Endothelial cell (in vitro differentiated cells): ENCODE measurements around the gene FGGY. TPM values are rescaled to one million over a fixed set of nuclear protein-coding genes. Genes with fewer than 3 reads are reported as not detected.

Experiments used
- DNase-seq: peaks from one replicate; pipeline ENCODE4 v3.0.0; 2021; ENCODE audit warnings: low spot score
- H3K27ac Mint-ChIP-seq: one replicate; pipeline ENCODE4 v1.8.0; 2021; ENCODE audit warnings: mixed read lengths, inconsistent platforms; ENCODE audit not compliant: unreplicated experiment
- H3K27me3 Mint-ChIP-seq: one replicate; pipeline ENCODE4 v1.8.0; 2021; ENCODE audit warnings: mild to moderate bottlenecking, moderate library complexity, mixed read lengths, inconsistent platforms; ENCODE audit not compliant: unreplicated experiment
- H3K36me3 Mint-ChIP-seq: one replicate; pipeline ENCODE4 v1.8.0; 2021; ENCODE audit warnings: mild to moderate bottlenecking, low read depth, mixed read lengths, inconsistent platforms; ENCODE audit not compliant: unreplicated experiment
- H3K4me1 Mint-ChIP-seq: one replicate; pipeline ENCODE4 v1.8.0; 2021; ENCODE audit warnings: mild to moderate bottlenecking, mixed read lengths, inconsistent platforms; ENCODE audit not compliant: unreplicated experiment
- H3K4me3 Mint-ChIP-seq: one replicate; pipeline ENCODE4 v1.8.0; 2021; ENCODE audit warnings: mild to moderate bottlenecking, mixed read lengths, inconsistent platforms; ENCODE audit not compliant: unreplicated experiment
- H3K9me3 Mint-ChIP-seq: one replicate; pipeline ENCODE4 v1.8.0; 2021; ENCODE audit warnings: mixed read lengths, inconsistent platforms; ENCODE audit not compliant: unreplicated experiment
- total RNA-seq: library from RNA; stranded (reverse); fragmentation: NEBNext Ultra II Directional; extraction: Animal tissue kit (Norgen Biotek cat#: 25700); gene quantifications from one replicate; pipeline ENCODE4 v1.2.1, GENCODE V29; 2021; ENCODE audit not compliant: unreplicated experiment
- TF ChIP-seq, protein P1 (sequence below): fragments of 200-600 bp; sonication (generic); IDR thresholded peaks from one replicate; pipeline ENCODE4 v1.5.0; 2021; ENCODE audit warnings: antibody characterized with exemption; ENCODE audit not compliant: unreplicated experiment

FGGY gene
- total RNA-seq, 1 donor from 2014 or later = 41.2 TPM

- TF ChIP-seq, protein P1, sequence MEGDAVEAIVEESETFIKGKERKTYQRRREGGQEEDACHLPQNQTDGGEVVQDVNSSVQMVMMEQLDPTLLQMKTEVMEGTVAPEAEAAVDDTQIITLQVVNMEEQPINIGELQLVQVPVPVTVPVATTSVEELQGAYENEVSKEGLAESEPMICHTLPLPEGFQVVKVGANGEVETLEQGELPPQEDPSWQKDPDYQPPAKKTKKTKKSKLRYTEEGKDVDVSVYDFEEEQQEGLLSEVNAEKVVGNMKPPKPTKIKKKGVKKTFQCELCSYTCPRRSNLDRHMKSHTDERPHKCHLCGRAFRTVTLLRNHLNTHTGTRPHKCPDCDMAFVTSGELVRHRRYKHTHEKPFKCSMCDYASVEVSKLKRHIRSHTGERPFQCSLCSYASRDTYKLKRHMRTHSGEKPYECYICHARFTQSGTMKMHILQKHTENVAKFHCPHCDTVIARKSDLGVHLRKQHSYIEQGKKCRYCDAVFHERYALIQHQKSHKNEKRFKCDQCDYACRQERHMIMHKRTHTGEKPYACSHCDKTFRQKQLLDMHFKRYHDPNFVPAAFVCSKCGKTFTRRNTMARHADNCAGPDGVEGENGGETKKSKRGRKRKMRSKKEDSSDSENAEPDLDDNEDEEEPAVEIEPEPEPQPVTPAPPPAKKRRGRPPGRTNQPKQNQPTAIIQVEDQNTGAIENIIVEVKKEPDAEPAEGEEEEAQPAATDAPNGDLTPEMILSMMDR = no peak
- H3K4me1 Mint-ChIP-seq = peaks cover 9% of the 10 kb centered on the region
- no peak overlapping the region for H3K27ac Mint-ChIP-seq
- H3K9me3 Mint-ChIP-seq = no peaks in the 10 kb centered on the region
- H3K36me3 Mint-ChIP-seq = no peaks in the 10 kb centered on the region
- H3K4me3 Mint-ChIP-seq = no peak overlapping the region
- DNase-seq = no peak
- H3K27me3 Mint-ChIP-seq = no peaks in the 10 kb centered on the region
Measured at GRCh38 chr1:59266180-59266926, 30.5 kb upstream of the FGGY start.

DNA sequence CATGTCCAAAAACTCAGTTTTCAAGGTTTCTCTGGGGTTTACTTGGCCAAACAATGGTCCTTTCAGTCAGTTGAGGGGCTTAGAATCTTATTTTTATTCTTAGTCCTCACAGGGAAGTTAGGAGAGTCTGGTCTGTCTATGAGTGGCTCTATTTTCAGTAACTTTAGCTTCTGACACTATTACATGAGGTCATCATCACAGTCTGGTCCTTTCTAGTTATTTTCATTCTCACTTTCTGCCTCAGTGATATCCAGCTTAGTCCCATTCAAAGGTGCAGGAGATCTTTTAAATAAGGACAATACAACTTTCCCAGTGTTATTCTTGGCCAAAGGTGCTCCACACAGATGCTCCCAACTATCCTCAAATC lies 30.0 kb upstream of the FGGY start:
- Mint-ChIP-seq H3K36me3 (no peaks in the 10 kb centered on the region), H3K4me1 (peaks cover 7% of the 10 kb centered on the region), H3K9me3 (no peaks in the 10 kb centered on the region), H3K27ac (no peak overlapping the region), H3K27me3 (no peaks in the 10 kb centered on the region), H3K4me3 (no peak overlapping the region)
- TF ChIP-seq, protein P1 = no peak
- DNase-seq = no peak

DNA sequence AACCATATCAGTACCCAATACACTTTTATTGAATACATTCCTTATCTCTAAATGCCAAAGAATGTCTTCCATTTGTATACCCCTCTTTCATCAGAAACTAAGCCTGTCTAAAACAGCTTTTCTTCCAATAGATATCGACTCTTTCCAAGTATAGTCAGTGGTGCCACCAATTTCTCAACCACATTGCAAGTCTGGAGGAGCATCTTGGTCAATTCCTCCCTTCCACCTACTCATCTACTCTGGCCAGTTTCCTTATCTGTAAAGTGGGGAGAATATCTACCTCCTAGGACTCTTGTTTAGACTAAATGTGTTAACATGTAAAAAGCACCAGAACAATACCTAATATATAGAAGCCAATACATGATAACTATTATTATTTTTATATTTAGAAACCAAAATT lies 28.5 kb upstream of the FGGY start:
- DNase-seq = no peak
- TF ChIP-seq, protein P1 = no peak
- H3K4me3 Mint-ChIP-seq = no peak overlapping the region

DNA sequence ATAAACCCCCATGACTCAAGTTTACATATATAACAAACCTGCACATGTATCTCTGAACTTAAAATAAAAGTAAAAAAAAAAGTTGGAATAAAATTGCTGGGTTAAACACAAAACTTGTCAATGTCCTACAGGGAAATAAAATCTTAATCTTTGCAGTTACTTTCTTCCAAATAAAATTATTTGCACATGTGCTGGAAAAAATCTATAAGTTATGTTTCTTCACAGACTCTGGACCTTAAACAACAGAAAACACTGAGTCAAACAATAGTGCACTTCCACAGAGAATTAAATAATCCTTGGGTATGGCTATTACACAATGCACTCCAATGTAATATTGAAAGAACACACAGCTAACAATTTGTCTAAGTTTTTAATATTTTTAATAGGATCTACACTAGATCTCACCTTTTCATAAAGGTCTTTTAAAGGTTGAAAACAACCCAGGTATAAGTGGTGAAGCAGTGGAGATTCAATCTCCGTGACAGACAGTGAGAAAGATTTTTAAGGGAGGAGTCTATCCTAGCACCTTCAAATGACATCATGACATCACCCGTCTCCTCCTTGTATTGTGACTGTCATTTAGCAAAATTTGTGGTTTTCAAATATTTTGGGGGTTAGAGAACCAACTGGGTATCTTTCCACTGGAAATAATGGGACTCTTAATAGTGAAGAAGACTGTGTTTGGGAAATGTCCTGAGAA lies 25.2 kb upstream of the FGGY start:
- Mint-ChIP-seq H3K27me3 (no peaks in the 10 kb centered on the region), H3K4me1 (peaks cover 3% of the 10 kb centered on the region), H3K9me3 (no peaks in the 10 kb centered on the region), H3K27ac (no peak overlapping the region), H3K36me3 (no peaks in the 10 kb centered on the region), H3K4me3 (no peak overlapping the region)
- TF ChIP-seq, protein P1 = no peak
- no peak for DNase-seq

More for the DNA sequence above, 28.5 kb upstream of the FGGY start:
- H3K27me3 Mint-ChIP-seq = no peaks in the 10 kb centered on the region
- H3K9me3 Mint-ChIP-seq = no peaks in the 10 kb centered on the region
- no peaks in the 10 kb centered on the region for H3K36me3 Mint-ChIP-seq
- H3K4me1 Mint-ChIP-seq = peaks cover 9% of the 10 kb centered on the region
- no peak overlapping the region for H3K27ac Mint-ChIP-seq

GRCh38 chr1:59272507-59272906 lies 24.4 kb upstream of the FGGY start:
- no peak overlapping the region for H3K4me3 Mint-ChIP-seq
- H3K27me3 Mint-ChIP-seq = no peaks in the 10 kb centered on the region
- H3K27ac Mint-ChIP-seq = no peak overlapping the region
- H3K36me3 Mint-ChIP-seq = no peaks in the 10 kb centered on the region
- TF ChIP-seq, protein P1 = no peak
- peaks cover 3% of the 10 kb centered on the region for H3K4me1 Mint-ChIP-seq
- H3K9me3 Mint-ChIP-seq = no peaks in the 10 kb centered on the region
- no peak for DNase-seq
